ENCODE results near the gene AGBL1. TPM values are rescaled to one million over a fixed set of nuclear protein-coding genes. Genes with fewer than 3 reads are reported as not detected.

Gene AGBL1
- total RNA-seq, 1 donor from 2014 or later, result not detected

- Mint-ChIP-seq H3K27ac (ENCODE audit: unreplicated experiment) (no peak overlapping the region), H3K9me3 (ENCODE audit: unreplicated experiment) (no peaks in the 10 kb centered on the region), H3K4me1 (ENCODE audit: unreplicated experiment) (no peaks in the 10 kb centered on the region), H3K4me3 (ENCODE audit: unreplicated experiment) (no peak overlapping the region), H3K36me3 (ENCODE audit: unreplicated experiment) (no peaks in the 10 kb centered on the region), H3K27me3 (ENCODE audit: unreplicated experiment) (no peaks in the 10 kb centered on the region)
- DNase-seq (ENCODE audit: extremely low spot score, unreplicated experiment), result no peak
- TF ChIP-seq, protein P1, sequence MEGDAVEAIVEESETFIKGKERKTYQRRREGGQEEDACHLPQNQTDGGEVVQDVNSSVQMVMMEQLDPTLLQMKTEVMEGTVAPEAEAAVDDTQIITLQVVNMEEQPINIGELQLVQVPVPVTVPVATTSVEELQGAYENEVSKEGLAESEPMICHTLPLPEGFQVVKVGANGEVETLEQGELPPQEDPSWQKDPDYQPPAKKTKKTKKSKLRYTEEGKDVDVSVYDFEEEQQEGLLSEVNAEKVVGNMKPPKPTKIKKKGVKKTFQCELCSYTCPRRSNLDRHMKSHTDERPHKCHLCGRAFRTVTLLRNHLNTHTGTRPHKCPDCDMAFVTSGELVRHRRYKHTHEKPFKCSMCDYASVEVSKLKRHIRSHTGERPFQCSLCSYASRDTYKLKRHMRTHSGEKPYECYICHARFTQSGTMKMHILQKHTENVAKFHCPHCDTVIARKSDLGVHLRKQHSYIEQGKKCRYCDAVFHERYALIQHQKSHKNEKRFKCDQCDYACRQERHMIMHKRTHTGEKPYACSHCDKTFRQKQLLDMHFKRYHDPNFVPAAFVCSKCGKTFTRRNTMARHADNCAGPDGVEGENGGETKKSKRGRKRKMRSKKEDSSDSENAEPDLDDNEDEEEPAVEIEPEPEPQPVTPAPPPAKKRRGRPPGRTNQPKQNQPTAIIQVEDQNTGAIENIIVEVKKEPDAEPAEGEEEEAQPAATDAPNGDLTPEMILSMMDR (IDR thresholded peaks at IDR 0.05), result no peak
These were observed 46.1 kb downstream of the AGBL1 start for GRCh38 chr15:86125775-86126174.

GRCh38 chr15:86127547-86127946 is 47.9 kb downstream of the AGBL1 start:
- Mint-ChIP-seq H3K4me1 (ENCODE audit: unreplicated experiment) (no peaks in the 10 kb centered on the region), H3K4me3 (ENCODE audit: unreplicated experiment) (no peak overlapping the region), H3K27me3 (ENCODE audit: unreplicated experiment) (no peaks in the 10 kb centered on the region), H3K27ac (ENCODE audit: unreplicated experiment) (no peak overlapping the region), H3K9me3 (ENCODE audit: unreplicated experiment) (no peaks in the 10 kb centered on the region), H3K36me3 (ENCODE audit: unreplicated experiment) (no peaks in the 10 kb centered on the region)
- DNase-seq (ENCODE audit: extremely low spot score, unreplicated experiment), result no peak
- TF ChIP-seq, protein P1 (IDR thresholded peaks at IDR 0.05), result no peak

- no peaks in the 10 kb centered on the region for H3K4me1 Mint-ChIP-seq (ENCODE audit: unreplicated experiment)
- H3K9me3 Mint-ChIP-seq (ENCODE audit: unreplicated experiment), result peaks cover 24% of the 10 kb centered on the region
- no peak overlapping the region for H3K27ac Mint-ChIP-seq (ENCODE audit: unreplicated experiment)
- TF ChIP-seq, protein P1 (IDR thresholded peaks at IDR 0.05), result no peak
- H3K27me3 Mint-ChIP-seq (ENCODE audit: unreplicated experiment), result no peaks in the 10 kb centered on the region
- DNase-seq (ENCODE audit: extremely low spot score, unreplicated experiment), result no peak
- H3K36me3 Mint-ChIP-seq (ENCODE audit: unreplicated experiment), result no peaks in the 10 kb centered on the region
- H3K4me3 Mint-ChIP-seq (ENCODE audit: unreplicated experiment), result no peak overlapping the region
These were observed 55.4 kb downstream of the AGBL1 start for GRCh38 chr15:86135041-86135440.

GRCh38 chr15:86136861-86137260 is 57.2 kb downstream of the AGBL1 start:
- Mint-ChIP-seq H3K27me3 (ENCODE audit: unreplicated experiment) (no peaks in the 10 kb centered on the region), H3K4me3 (ENCODE audit: unreplicated experiment) (no peak overlapping the region), H3K9me3 (ENCODE audit: unreplicated experiment) (peaks cover 32% of the 10 kb centered on the region), H3K27ac (ENCODE audit: unreplicated experiment) (no peak overlapping the region), H3K36me3 (ENCODE audit: unreplicated experiment) (no peaks in the 10 kb centered on the region), H3K4me1 (ENCODE audit: unreplicated experiment) (no peaks in the 10 kb centered on the region)
- TF ChIP-seq, protein P1 (IDR thresholded peaks at IDR 0.05), result no peak
- no peak for DNase-seq (ENCODE audit: extremely low spot score, unreplicated experiment)

DNA sequence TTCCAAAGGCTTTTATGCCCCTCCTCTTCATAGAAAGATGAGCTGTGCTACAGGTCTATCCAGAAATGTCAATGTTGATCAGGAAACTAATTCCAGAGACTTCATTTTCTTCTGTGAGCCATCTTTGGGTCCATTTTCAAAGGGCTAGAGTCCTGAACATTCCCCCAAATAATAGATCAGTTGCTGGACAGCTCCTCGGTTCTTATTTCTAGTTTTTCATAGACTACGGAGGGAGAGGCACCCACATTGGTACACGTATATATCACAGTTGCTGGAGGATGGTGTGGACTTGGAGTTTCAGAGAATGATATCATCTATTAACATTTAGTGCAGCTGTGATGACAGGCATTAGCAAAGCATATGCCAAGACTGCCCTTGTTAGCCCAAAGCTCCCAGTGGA is 59.1 kb downstream of the AGBL1 start:
- TF ChIP-seq, protein P1 (IDR thresholded peaks at IDR 0.05), result no peak
- Mint-ChIP-seq H3K27ac (ENCODE audit: unreplicated experiment) (no peak overlapping the region), H3K9me3 (ENCODE audit: unreplicated experiment) (peaks cover 45% of the 10 kb centered on the region), H3K36me3 (ENCODE audit: unreplicated experiment) (no peaks in the 10 kb centered on the region), H3K4me3 (ENCODE audit: unreplicated experiment) (no peak overlapping the region), H3K4me1 (ENCODE audit: unreplicated experiment) (no peaks in the 10 kb centered on the region), H3K27me3 (ENCODE audit: unreplicated experiment) (no peaks in the 10 kb centered on the region)
- no peak for DNase-seq (ENCODE audit: extremely low spot score, unreplicated experiment)

All from osteocyte (in vitro differentiated cells).